Neural progenitor cell (in vitro differentiated cells): Measurements from ENCODE around the gene TUB.

Experiments used
- CTCF ChIP-seq: fragments of 200-600 bp; sonication (generic); IDR thresholded peaks from 2 replicates; pipeline ENCODE4 v1.5.1; 2017; ENCODE audit warnings: antibody characterized with exemption, mild to moderate bottlenecking
- EZH2 ChIP-seq: fragments of 200-600 bp; sonication (generic); IDR thresholded peaks from 2 replicates; pipeline ENCODE4 v1.6.1; 2017; ENCODE audit warnings: antibody characterized with exemption, mild to moderate bottlenecking, moderate library complexity
- EZH2phosphoT487 ChIP-seq: fragments of 200-600 bp; sonication (generic); IDR thresholded peaks from 2 replicates; pipeline ENCODE4 v1.6.1; 2017; ENCODE audit warnings: antibody characterized with exemption

- no peak for TF ChIP-seq CTCF
- no peak for TF ChIP-seq EZH2
- no peak for TF ChIP-seq EZH2phosphoT487
Measured at GRCh38 chr11:8055836-8056526, 25.0 kb upstream of the TUB start.
